ENCODE data around the gene EYA2.
A peak's percentile ranks its signal among the peaks of the same experiment; 100 is the strongest.

Gene EYA2

GRCh38 chr20:47049771-47050170 is 155.1 kb downstream of the EYA2 start:
- TF ChIP-seq CTCF (IDR thresholded peaks at IDR 0.05; ENCODE audit: low read depth, low read length) = no peak
- no peak for DNase-seq (ENCODE audit: extremely low read depth, low read depth)

- no peak for DNase-seq (ENCODE audit: extremely low read depth, low read depth)
These were observed 156.4 kb downstream of the EYA2 start for GRCh38 chr20:47050996-47051395.

GRCh38 chr20:47051936-47052526 is 157.4 kb downstream of the EYA2 start:
- no peak for TF ChIP-seq CTCF (IDR thresholded peaks at IDR 0.05; ENCODE audit: low read depth, low read length)
- DNase-seq (ENCODE audit: extremely low read depth, low read depth) = no peak

More at GRCh38 chr20:47050996-47051395, 156.4 kb downstream of the EYA2 start:
- TF ChIP-seq CTCF (IDR thresholded peaks at IDR 0.05; ENCODE audit: low read depth, low read length) = no peak

GRCh38 chr20:47054506-47054905 is 159.9 kb downstream of the EYA2 start:
- TF ChIP-seq CTCF (IDR thresholded peaks at IDR 0.05; ENCODE audit: low read depth, low read length) = no peak
- DNase-seq (ENCODE audit: extremely low read depth, low read depth) = no peak

GRCh38 chr20:47054945-47055344 is 160.3 kb downstream of the EYA2 start:
- no peak for TF ChIP-seq CTCF (IDR thresholded peaks at IDR 0.05; ENCODE audit: low read depth, low read length)
- DNase-seq (ENCODE audit: extremely low read depth, low read depth) = no peak

GRCh38 chr20:47055699-47056369 is 161.2 kb downstream of the EYA2 start:
- peak; percentile 18 for DNase-seq (ENCODE audit: extremely low read depth, low read depth)
- no peak for TF ChIP-seq CTCF (IDR thresholded peaks at IDR 0.05; ENCODE audit: low read depth, low read length)

GRCh38 chr20:47057661-47058060 is 163.0 kb downstream of the EYA2 start:
- TF ChIP-seq CTCF (IDR thresholded peaks at IDR 0.05; ENCODE audit: low read depth, low read length) = no peak

More at GRCh38 chr20:47057661-47058060, 163.0 kb downstream of the EYA2 start:
- no peak for DNase-seq (ENCODE audit: extremely low read depth, low read depth)

Measured in AG09319 (cell line).